Measurements from ENCODE around the gene HABP4.
"Not testable (repeated sequence)": the region's sequence is repeated elsewhere in the genome, so short reads cannot be mapped to it uniquely, and the experiment has no call there.

The HABP4 gene

GRCh38 chr9:96500696-96501632, 51.0 kb downstream of the HABP4 start:
- no peak for DNase-seq

GRCh38 chr9:96501633-96502538, 51.9 kb downstream of the HABP4 start:
- DNase-seq = no peak

- DNase-seq = no peak
Measured at GRCh38 chr9:96502539-96503373, 52.8 kb downstream of the HABP4 start.

- not testable (repeated sequence) for DNase-seq
Measured at GRCh38 chr9:96503374-96503748, 53.4 kb downstream of the HABP4 start.

- no peak for DNase-seq
Measured at GRCh38 chr9:96503918-96504317, 53.9 kb downstream of the HABP4 start.

GRCh38 chr9:96505316-96505991, 55.5 kb downstream of the HABP4 start:
- no peak for DNase-seq

- no peak for DNase-seq
Measured at GRCh38 chr9:96508227-96508940, 58.4 kb downstream of the HABP4 start.

- DNase-seq = no peak
Measured at GRCh38 chr9:96509026-96509425, 59.1 kb downstream of the HABP4 start.

- no peak for DNase-seq
Measured at GRCh38 chr9:96509848-96510247, 59.9 kb downstream of the HABP4 start.

- no peak for DNase-seq
Measured at GRCh38 chr9:96510258-96510657, 60.3 kb downstream of the HABP4 start.

GRCh38 chr9:96512240-96512639, 62.3 kb downstream of the HABP4 start:
- DNase-seq = no peak

GRCh38 chr9:96513622-96514021, 63.7 kb downstream of the HABP4 start:
- no peak for DNase-seq

GRCh38 chr9:96514108-96514799, 64.3 kb downstream of the HABP4 start:
- no peak for DNase-seq

- no peak for DNase-seq
Measured at GRCh38 chr9:96514800-96515158, 64.8 kb downstream of the HABP4 start.

GRCh38 chr9:96515621-96516470, 65.9 kb downstream of the HABP4 start:
- no peak for DNase-seq

- no peak for DNase-seq
Measured at GRCh38 chr9:96519095-96519494, 69.1 kb downstream of the HABP4 start.

- DNase-seq = no peak
Measured at GRCh38 chr9:96519787-96520186, 69.8 kb downstream of the HABP4 start.

GRCh38 chr9:96522366-96522765, 72.4 kb downstream of the HABP4 start:
- DNase-seq = no peak

- DNase-seq = no peak
Measured at GRCh38 chr9:96523374-96523773, 73.4 kb downstream of the HABP4 start.

- no peak for DNase-seq
Measured at GRCh38 chr9:96524045-96524444, 74.1 kb downstream of the HABP4 start.

Measured in GOT3 (cell line).